Activated T-helper 17 cell treated with anti-CD3 and anti-CD28 coated beads, Interleukin-2, amount 50 U/mL, for 72 hours (primary cell): ENCODE results near the gene ACO1. TPM values are rescaled to one million over a fixed set of nuclear protein-coding genes. Genes with fewer than 3 reads are reported as not detected.

Experiments used
- ATAC-seq: fragments of 150-1000 bp; cut with Tn5 transposase; replicated peaks from 2 replicates; pipeline ENCODE4 v1.10.0; 2021; ENCODE audit warnings: mild to moderate bottlenecking, moderate library complexity
- H3K27ac Mint-ChIP-seq: one replicate; pipeline ENCODE4 v1.8.0; 2022; ENCODE audit warnings: mixed read lengths
- H3K27me3 Mint-ChIP-seq: one replicate; pipeline ENCODE4 v1.8.0; 2022; ENCODE audit warnings: mixed read lengths
- H3K36me3 Mint-ChIP-seq: one replicate; pipeline ENCODE4 v1.8.0; 2022; ENCODE audit warnings: low read depth, mild to moderate bottlenecking, mixed read lengths
- H3K4me1 Mint-ChIP-seq: one replicate; pipeline ENCODE4 v1.8.0; 2022; ENCODE audit warnings: mixed read lengths
- H3K4me3 Mint-ChIP-seq: one replicate; pipeline ENCODE4 v1.8.0; 2022; ENCODE audit warnings: mild to moderate bottlenecking, mixed read lengths
- H3K9me3 Mint-ChIP-seq: one replicate; pipeline ENCODE4 v1.8.0; 2022; ENCODE audit warnings: mixed read lengths
- total RNA-seq, 2 donors: library from RNA; stranded (reverse); gene quantifications; one replicate each; pipeline ENCODE4 v1.2.3, GENCODE V29; 2022

The ACO1 gene
- total RNA-seq, 2 donors from 2014 or later: 9.4 to 11.8 TPM

DNA sequence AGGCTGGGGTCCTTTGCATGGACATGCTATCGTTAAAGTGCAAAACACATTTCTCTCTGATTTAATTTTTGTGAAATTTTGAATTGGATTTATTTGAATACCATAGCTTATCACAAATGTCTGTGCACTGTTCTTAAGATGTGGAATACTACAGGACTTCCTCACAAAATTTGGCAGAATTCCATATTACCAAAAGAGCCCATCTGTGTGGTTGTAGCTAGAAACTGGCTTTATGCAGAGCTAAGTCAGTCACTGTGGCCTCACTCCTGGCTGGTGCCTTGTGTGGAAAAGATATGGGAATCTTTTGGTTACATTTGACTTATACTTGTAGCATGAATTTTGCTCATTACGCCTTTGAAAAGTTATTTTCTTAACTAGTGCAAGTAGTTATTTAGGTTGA lies 35.5 kb downstream of the ACO1 start:
- no peak overlapping the region for H3K4me3 Mint-ChIP-seq
- H3K27me3 Mint-ChIP-seq: no peaks in the 10 kb centered on the region
- ATAC-seq: no peak
- no peaks in the 10 kb centered on the region for H3K9me3 Mint-ChIP-seq
- peaks cover 24% of the 10 kb centered on the region for H3K36me3 Mint-ChIP-seq
- H3K4me1 Mint-ChIP-seq: no peaks in the 10 kb centered on the region
- no peak overlapping the region for H3K27ac Mint-ChIP-seq

DNA sequence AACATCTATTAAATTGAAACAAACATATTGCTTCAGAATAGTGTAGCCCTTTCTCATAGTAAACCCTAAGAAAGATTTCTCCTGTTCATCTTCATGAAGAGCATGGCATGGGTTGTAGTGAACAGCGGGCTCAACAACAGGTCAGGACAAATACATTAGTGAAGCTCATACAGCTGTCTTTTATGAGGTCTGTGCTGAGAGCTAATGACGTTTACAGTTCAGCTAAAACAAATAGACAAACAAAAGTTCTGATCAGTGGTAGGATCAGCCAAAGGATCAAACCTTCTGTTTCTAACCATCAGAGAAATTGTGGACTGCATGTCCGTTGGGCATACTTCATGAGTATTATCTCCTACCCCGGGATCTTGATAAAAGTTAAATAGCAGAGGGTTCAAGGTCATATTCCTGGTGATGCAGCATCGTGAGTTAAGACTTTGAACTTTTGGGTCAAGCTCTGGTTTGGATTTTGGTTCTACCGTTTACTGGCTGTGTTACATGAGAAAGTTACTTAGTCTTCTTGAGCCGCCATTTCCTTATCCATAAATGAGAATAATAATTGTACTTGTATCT lies 37.9 kb downstream of the ACO1 start:
- ATAC-seq: no peak
- Mint-ChIP-seq H3K27me3 (no peaks in the 10 kb centered on the region), H3K27ac (no peak overlapping the region), H3K9me3 (no peaks in the 10 kb centered on the region), H3K36me3 (peaks cover 36% of the 10 kb centered on the region), H3K4me3 (no peak overlapping the region), H3K4me1 (no peaks in the 10 kb centered on the region)

DNA sequence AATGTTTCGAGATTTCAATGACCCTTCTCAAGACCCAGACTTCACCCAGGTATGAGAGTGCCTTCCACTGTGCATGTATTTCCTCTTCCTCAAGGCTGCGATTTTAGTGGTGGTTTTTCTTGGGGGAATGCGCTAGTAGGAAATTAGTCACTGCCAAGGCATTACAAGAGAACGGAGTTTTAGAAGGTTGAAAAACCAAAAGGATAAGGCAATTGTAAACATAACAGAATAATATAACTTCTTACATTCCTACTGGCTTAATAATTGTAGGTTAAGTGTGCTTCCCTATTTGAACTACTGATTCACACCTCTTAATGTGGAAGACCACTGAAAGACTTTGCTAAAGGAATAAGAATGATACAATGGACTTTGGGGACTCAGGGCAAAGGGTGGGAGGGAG lies 38.9 kb downstream of the ACO1 start:
- peaks cover 33% of the 10 kb centered on the region for H3K36me3 Mint-ChIP-seq
- no peaks in the 10 kb centered on the region for H3K9me3 Mint-ChIP-seq
- no peaks in the 10 kb centered on the region for H3K27me3 Mint-ChIP-seq
- H3K4me1 Mint-ChIP-seq: no peaks in the 10 kb centered on the region
- H3K4me3 Mint-ChIP-seq: no peak overlapping the region
- ATAC-seq: no peak
- H3K27ac Mint-ChIP-seq: no peak overlapping the region

DNA sequence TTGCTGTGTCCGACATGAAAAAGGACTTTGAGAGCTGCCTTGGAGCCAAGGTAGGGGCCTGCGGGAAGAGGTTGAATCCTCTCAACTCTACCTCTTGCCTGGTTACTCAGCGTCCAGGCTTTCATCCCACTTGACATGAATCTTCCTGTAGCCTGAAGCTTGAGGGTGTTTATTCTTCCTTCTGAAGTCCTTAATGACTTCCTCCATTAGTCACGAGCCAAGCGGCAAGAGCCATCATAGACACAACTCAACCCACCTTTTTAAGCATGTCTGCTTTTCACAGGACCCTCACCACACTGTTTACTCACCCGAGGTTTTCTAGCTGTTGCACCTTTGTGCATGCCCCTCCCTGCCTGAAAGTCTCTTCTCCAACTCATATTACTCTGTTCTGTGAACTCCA lies 40.2 kb downstream of the ACO1 start:
- H3K36me3 Mint-ChIP-seq: peaks cover 33% of the 10 kb centered on the region
- H3K27me3 Mint-ChIP-seq: no peaks in the 10 kb centered on the region
- H3K27ac Mint-ChIP-seq: no peak overlapping the region
- no peak overlapping the region for H3K4me3 Mint-ChIP-seq
- ATAC-seq: no peak
- no peaks in the 10 kb centered on the region for H3K9me3 Mint-ChIP-seq
- no peaks in the 10 kb centered on the region for H3K4me1 Mint-ChIP-seq

DNA sequence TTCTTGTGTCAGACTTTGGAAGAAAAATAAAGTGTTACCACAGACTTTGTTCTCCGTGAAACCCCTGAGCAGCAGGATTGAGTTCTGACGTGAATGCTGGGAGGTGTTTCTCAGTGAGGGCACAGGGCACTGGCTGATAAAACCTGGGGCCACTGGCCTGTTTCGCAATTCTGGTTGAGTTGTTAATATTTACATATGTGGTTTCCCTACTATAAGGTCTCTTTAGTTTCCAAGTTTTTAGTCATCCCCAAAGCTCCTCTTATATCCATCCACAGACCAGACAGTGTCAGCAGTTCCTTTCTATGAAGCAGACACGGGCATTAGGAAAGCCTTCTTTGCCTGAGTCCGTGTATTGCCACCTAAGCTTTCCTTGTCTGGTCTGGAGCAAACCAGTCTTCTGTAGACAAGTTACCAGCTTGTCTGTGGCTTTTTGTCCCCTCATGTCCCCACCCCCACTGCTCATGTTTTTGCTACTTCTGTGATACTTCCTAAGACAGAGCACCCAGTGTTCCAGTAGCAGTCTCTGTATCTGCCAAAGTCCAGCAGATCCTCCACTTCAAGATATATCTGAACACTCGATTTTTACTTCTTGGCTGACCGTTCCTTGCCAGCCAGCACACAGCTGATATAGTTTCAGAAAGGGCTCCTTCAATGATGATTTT lies 42.0 kb downstream of the ACO1 start:
- no peak overlapping the region for H3K4me3 Mint-ChIP-seq

DNA sequence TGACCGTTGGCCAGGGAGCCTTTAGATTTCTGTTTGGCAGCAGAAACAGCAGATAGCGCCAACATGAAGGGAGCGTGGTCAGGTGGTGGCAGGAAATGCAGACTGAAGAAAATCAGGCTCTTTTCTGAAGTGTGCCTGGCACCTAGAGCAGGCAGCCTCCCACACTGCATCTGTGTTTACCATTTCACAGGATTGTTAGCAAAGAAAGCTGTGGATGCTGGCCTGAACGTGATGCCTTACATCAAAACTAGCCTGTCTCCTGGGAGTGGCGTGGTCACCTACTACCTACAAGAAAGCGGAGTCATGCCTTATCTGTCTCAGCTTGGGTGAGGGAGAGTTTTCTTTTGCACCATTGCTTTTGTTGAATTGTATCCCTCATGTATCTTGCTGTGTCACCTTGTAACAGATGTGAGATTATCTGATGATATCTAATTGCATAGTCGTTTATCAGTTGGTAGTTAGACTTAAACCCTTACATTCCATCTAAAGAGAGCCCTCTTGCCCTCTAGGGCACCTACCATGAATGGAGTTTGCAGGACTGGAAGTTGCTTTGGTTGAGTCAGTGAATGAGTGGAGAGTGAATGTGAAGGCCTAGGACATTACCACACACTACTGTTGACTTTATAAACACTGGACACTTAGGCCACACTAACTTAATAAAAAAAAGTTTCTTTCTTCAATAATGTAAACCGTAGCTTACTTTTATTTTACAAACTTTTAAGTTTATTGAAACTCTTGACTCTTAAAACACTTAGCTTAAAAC lies 42.8 kb downstream of the ACO1 start:
- H3K4me3 Mint-ChIP-seq: no peak overlapping the region
- no peaks in the 10 kb centered on the region for H3K9me3 Mint-ChIP-seq
- H3K36me3 Mint-ChIP-seq: peaks cover 39% of the 10 kb centered on the region
- H3K27ac Mint-ChIP-seq: no peak overlapping the region
- H3K27me3 Mint-ChIP-seq: no peaks in the 10 kb centered on the region
- no peaks in the 10 kb centered on the region for H3K4me1 Mint-ChIP-seq
- no peak for ATAC-seq

More for the DNA sequence above, 42.0 kb downstream of the ACO1 start:
- H3K36me3 Mint-ChIP-seq: peaks cover 36% of the 10 kb centered on the region
- no peaks in the 10 kb centered on the region for H3K4me1 Mint-ChIP-seq
- ATAC-seq: no peak
- H3K27ac Mint-ChIP-seq: no peak overlapping the region
- H3K9me3 Mint-ChIP-seq: no peaks in the 10 kb centered on the region
- H3K27me3 Mint-ChIP-seq: no peaks in the 10 kb centered on the region

DNA sequence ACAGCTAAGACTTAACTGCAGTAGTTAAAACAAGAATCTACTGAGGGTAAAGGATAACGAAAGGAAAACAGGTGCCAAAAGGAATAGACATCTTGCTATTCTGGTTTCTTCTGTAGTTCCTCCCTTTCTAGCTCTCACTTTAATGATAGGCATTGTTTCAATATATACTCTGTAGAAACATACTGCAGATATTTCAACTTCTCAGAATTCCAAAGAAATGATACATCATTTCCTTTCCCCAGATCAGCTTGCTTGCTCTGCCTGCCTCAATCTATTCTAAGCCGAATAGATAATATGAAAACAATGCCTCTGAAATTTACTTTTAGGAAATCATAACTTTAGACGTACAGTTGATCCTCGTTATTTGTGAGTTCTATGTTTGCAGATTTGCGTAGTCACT lies 46.3 kb downstream of the ACO1 start:
- Mint-ChIP-seq H3K27me3 (no peaks in the 10 kb centered on the region), H3K4me3 (no peak overlapping the region), H3K36me3 (peaks cover 36% of the 10 kb centered on the region), H3K4me1 (no peaks in the 10 kb centered on the region), H3K27ac (no peak overlapping the region), H3K9me3 (no peaks in the 10 kb centered on the region)
- no peak for ATAC-seq

DNA sequence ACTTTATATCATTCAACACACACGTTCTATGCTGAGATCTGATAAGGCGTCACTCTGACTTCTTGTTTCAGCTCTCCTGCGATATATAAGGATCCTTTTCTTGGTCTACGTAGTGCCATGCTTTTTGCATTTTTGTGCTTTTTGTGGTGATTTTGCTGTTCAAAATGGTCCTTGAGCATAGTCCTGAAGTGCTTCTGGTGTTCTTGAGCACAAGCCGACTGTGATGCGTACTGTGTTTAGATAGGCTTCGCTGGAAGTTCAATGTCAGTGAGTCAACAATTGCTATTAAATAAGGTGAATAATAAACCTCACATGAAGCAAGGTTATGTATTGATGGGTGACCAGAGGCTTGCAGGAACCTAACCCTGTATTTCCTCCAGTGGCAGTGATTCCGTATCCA lies 46.8 kb downstream of the ACO1 start:
- peaks cover 41% of the 10 kb centered on the region for H3K36me3 Mint-ChIP-seq
- no peaks in the 10 kb centered on the region for H3K27me3 Mint-ChIP-seq
- H3K4me1 Mint-ChIP-seq: no peaks in the 10 kb centered on the region
- no peak overlapping the region for H3K27ac Mint-ChIP-seq
- no peaks in the 10 kb centered on the region for H3K9me3 Mint-ChIP-seq
- ATAC-seq: no peak
- no peak overlapping the region for H3K4me3 Mint-ChIP-seq

DNA sequence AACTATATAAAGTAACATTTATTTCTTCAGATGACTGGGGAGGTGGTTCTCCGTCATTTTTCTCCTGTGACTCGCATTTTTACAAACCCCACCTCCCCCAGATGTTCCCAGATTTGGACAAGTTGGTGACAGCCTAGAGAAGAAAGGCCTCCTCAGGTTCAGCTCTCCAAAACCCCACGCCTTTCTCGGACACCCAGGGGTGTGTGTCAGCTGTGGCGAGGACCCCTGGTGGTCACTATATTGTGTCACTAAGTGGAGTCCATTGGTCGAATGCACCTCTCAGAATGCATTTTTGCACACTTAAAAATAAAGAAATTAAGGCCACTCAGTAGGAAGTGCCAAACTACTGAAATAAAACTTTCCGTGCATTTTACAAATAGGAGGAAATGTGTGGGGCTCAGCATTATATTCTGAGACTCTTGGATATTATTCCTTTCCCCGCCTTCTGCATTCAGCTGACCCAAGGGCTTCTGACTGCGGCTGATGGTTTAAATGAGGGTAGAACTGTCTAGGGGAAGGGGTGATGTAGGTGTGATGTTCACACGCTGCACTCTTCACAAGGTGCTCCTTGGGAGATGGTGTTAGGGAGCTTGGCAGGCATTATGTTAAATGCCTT lies 47.6 kb downstream of the ACO1 start:
- H3K4me3 Mint-ChIP-seq: no peak overlapping the region
- H3K27ac Mint-ChIP-seq: no peak overlapping the region
- peaks cover 45% of the 10 kb centered on the region for H3K36me3 Mint-ChIP-seq
- no peaks in the 10 kb centered on the region for H3K9me3 Mint-ChIP-seq
- no peak for ATAC-seq
- no peaks in the 10 kb centered on the region for H3K27me3 Mint-ChIP-seq
- H3K4me1 Mint-ChIP-seq: no peaks in the 10 kb centered on the region

DNA sequence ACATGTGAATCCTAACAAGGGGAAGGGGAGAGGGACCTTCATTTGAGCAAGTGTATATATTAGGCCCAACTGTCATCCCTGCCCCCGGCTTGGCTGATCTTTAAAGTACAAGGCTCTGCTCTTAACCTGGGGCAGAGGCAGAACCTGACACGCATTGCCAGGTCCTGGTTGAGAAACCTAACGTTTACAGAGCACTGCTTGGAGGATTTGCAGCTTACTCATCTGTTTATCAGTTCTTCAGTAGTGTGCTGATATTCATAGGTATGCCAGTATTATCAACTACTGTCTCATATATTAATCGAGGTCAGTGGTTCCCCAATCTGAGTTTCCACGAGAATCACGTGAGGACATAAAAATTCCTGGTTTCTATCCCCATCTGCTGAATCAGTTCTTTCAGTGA lies 50.4 kb downstream of the ACO1 start:
- H3K4me1 Mint-ChIP-seq: no peaks in the 10 kb centered on the region
- H3K9me3 Mint-ChIP-seq: no peaks in the 10 kb centered on the region
- H3K4me3 Mint-ChIP-seq: no peak overlapping the region
- no peak for ATAC-seq
- H3K36me3 Mint-ChIP-seq: peaks cover 66% of the 10 kb centered on the region
- H3K27ac Mint-ChIP-seq: no peak overlapping the region
- H3K27me3 Mint-ChIP-seq: no peaks in the 10 kb centered on the region

DNA sequence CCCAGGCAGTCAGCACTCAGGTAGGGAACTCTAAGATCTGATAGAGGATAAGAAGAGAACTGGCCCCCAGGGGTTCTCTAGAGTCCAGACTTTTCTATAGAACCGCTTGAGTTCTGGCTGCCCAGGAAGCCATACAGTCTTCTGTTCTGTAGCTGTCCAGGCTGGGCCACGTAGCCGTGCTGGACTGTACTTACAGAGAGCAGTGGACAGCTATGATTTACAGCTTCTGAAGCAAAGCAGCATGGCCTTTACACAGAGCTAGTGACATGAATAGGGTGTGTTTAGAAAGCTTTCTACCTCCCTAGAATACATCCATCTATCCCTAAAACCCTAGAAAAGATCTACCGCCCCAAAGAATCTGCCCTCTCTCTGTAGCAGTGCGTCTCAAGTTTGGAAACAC lies 57.2 kb downstream of the ACO1 start:
- no peak for ATAC-seq
- H3K27ac Mint-ChIP-seq: no peak overlapping the region
- no peak overlapping the region for H3K4me3 Mint-ChIP-seq
- H3K9me3 Mint-ChIP-seq: no peaks in the 10 kb centered on the region
- H3K36me3 Mint-ChIP-seq: peaks cover 83% of the 10 kb centered on the region
- no peaks in the 10 kb centered on the region for H3K4me1 Mint-ChIP-seq
- H3K27me3 Mint-ChIP-seq: no peaks in the 10 kb centered on the region

DNA sequence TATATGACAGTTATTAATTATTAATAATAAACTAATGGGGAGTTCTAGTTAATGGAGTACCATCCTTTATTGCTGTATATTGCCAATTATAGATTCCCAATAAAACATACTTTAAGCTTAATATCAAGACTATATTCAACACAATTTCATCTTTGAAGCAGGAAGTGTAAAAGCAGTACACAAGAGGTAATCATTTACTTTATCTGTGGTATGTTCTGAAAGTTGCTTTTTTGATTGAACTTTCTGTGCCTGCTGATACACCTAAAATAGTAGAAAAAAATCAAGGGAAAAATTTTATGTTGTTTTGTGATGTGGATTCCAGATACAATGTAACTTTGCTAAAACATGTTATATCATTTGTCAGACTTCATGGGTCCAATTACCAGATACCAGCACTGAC lies 58.0 kb downstream of the ACO1 start:
- Mint-ChIP-seq H3K27ac (no peak overlapping the region), H3K9me3 (no peaks in the 10 kb centered on the region), H3K4me3 (no peak overlapping the region), H3K4me1 (no peaks in the 10 kb centered on the region), H3K36me3 (peaks cover 82% of the 10 kb centered on the region), H3K27me3 (no peaks in the 10 kb centered on the region)
- ATAC-seq: no peak

DNA sequence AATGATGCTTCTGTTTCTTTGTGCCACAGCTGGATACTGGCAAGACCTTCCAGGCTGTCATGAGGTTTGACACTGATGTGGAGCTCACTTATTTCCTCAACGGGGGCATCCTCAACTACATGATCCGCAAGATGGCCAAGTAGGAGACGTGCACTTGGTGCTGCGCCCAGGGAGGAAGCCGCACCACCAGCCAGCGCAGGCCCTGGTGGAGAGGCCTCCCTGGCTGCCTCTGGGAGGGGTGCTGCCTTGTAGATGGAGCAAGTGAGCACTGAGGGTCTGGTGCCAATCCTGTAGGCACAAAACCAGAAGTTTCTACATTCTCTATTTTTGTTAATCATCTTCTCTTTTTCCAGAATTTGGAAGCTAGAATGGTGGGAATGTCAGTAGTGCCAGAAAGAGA lies 65.5 kb downstream of the ACO1 start:
- Mint-ChIP-seq H3K4me3 (no peak overlapping the region), H3K36me3 (peaks cover 74% of the 10 kb centered on the region), H3K27me3 (no peaks in the 10 kb centered on the region), H3K4me1 (no peaks in the 10 kb centered on the region), H3K27ac (no peak overlapping the region), H3K9me3 (no peaks in the 10 kb centered on the region)
- no peak for ATAC-seq

DNA sequence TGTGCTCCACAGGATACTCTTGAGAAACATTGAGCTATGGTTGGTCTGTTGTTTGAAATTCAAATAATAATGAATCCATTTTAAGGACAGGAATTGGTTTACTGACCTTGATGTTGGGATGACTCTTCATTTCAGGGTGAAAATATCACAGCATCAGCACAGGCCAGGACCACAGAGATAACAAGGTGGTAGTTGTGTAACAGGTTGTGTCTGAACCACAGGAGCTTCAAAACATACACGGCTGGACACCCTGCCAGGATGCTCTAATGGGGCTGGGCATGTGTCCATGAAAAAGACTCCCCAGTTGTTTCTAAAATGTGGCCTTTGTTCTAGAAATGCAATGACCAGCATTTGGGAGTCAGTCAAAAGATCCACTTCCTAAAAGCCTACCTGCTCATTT lies 69.8 kb downstream of the ACO1 start:
- no peak for ATAC-seq
- Mint-ChIP-seq H3K27ac (peak overlapping the region; percentile 36), H3K4me1 (no peaks in the 10 kb centered on the region), H3K9me3 (no peaks in the 10 kb centered on the region), H3K27me3 (no peaks in the 10 kb centered on the region), H3K4me3 (no peak overlapping the region), H3K36me3 (peaks cover 74% of the 10 kb centered on the region)

DNA sequence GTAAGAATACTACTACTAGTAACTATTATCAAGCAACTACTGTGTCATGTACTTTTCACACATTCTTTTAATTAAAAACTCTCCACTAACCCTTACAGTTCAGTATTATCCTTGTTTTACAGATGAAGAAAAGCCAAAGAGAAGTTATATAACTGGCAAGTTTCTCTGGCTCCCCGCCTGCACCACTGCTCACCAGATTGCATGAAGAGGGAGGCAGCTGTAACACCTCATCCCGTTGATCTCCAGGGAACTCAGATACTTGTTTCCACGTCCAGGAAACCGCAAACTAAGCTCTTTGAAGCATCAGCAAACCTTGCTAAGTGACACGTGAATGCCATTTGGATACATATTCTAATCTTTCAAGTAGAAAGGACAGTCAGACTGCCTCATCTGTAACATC lies 71.3 kb downstream of the ACO1 start:
- H3K27me3 Mint-ChIP-seq: no peaks in the 10 kb centered on the region
- H3K4me3 Mint-ChIP-seq: no peak overlapping the region
- H3K36me3 Mint-ChIP-seq: peaks cover 74% of the 10 kb centered on the region
- no peaks in the 10 kb centered on the region for H3K9me3 Mint-ChIP-seq
- no peak for ATAC-seq
- no peaks in the 10 kb centered on the region for H3K4me1 Mint-ChIP-seq
- no peak overlapping the region for H3K27ac Mint-ChIP-seq
